D341Med (cell line): Measurements from ENCODE around the gene ABRACL.
"Not testable (repeated sequence)": the region's sequence is repeated elsewhere in the genome, so short reads cannot be mapped to it uniquely, and the experiment has no call there.

Source experiments
- DNase-seq: peaks from one replicate; pipeline ENCODE4 v3.0.0; 2012; ENCODE audit warnings: low spot score

ABRACL gene

DNA sequence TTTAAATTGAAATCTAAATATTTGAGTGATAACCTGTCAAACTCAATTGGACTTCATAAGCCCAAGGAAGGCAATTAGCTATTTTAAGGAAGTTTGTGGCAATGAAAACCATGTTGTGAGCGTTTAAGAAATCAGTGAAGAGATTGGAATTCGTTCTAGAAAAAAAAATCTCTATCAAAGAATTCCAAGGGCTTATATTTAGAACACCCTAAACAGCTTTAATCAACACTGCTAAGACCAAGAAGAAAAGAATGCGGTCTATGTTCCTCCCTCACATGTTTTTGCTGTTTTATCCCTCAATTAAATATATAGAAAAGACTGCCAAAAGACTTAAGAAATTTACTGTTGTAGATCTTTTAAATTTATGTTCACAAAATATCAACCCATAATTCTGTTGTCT lies 16.6 kb upstream of the ABRACL start:
- no peak for DNase-seq

DNA sequence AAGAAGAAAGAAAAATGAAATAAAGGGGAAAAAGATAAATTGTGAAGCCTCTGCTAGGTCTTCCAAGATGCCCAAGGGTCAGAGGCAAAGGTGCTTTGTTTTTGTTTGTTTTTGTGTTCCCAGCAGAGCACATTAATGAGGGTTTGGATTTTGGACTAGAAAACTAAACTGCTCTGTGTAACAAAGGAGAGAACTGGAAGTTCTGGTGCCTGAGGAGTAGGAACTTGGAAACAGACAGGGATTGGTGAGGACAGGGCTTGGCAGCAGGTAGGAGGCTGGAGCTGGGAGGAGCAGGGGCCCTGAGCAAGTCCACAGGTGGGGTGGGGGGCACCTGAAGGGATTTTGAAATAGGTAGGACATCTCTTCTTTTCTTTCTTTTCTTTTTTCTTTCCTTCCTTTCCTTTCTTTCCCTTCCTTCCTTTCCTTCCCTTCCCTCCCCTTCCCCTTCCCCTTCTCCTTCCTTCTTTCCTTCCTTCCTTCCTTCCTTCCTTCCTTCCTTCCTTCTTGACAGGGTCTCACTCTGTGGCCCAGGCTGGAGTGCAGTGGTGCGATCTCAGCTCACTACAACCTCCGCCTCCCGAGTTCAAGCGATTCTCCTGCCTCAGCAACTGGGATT lies 15.3 kb upstream of the ABRACL start:
- DNase-seq, result no peak

DNA sequence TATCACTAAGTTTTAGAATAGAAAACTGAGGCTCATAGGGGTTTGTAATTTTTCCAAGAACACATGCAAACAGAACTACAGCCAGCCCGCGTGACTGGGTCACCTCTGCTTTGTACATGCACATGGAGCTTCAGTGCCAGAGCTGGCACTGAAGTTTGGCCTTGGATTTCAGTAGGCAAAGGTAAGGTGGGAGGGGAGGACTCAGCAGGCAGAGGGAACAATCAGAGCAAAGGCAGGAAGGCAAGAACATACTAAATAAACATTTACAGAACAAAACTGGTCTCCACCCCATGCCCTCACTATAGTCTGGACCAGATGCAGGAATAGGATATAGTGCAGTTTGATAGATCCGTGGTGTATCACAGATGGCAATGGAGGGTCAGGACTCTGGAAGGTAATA lies 13.6 kb upstream of the ABRACL start:
- DNase-seq, result no peak

DNA sequence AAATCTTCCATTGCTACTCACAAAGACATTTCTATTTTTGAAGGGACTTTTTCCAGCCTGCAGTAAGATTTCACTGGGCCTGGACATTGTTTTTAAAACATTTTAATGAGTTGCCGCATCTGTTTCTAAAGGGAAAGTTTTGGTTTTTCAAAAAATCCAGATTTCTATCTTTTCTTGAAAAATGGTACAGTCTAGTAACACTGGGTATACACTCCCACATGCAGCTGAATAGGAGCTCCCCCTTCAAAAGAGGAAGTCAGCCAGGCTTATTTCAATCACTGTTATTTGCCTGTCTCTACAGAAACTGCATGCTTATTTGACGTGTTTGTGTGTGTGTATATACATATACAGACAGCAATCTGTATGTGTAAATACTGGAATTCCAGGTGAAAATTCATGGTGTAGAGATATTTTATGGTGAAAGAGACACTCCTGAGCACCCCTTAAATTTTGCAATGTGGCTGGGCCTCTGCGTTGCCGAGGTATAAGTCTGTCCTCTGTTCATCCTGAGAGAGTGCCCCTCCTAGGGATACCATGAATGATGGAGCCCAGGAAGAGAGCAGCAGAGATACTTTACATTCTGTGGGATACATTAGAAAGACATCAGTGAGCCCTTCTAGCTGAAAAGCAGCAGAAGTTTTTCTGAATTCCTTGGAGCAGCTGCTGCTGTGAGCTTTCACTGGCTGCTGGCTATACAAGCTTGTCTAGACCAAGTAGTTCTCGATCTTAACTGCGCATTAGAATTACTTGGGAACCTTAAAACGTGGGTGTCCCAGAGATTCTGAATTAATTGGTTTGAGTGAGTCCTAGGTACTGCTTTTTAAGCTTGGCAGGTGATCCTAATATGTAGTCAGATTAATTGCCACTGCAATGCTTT lies 12.0 kb upstream of the ABRACL start:
- DNase-seq, result no peak

DNA sequence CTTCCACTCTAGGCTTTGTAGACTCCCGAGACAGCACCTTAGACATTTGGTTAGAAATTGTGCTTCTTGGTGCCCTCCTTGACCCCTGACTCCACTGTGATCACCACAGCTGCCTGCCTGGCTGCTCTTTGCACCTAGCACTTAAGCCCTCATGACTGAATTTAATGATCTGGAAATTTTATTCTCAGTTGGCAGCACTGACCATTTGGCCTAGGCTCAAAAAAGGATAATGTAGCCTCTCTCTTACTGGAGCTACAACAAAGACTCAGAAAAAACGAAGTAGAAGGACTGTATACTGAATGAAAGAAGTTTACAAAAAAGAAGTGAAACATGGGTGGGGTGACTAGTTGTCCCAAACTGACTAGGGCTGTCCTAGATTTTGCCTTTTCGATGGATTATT lies 11.3 kb upstream of the ABRACL start:
- no peak for DNase-seq

DNA sequence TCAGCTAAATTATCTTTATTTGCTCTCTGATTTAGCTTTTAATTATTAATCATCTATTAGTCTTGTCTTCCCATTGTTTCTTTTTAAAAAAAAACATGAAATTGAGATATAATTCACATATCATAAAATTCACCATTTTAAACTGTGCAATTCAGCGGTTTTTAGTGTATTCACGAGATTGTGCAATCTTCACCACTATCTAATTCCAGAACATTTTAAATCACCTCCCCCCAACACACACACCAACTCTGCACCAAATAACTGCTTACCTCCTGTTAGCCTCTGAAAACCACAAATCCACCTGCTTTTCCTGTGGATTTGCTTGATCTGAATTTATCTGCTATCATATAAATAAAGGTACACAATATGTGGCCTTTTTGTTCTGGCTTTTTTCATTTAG lies 8.8 kb upstream of the ABRACL start:
- no peak for DNase-seq

DNA sequence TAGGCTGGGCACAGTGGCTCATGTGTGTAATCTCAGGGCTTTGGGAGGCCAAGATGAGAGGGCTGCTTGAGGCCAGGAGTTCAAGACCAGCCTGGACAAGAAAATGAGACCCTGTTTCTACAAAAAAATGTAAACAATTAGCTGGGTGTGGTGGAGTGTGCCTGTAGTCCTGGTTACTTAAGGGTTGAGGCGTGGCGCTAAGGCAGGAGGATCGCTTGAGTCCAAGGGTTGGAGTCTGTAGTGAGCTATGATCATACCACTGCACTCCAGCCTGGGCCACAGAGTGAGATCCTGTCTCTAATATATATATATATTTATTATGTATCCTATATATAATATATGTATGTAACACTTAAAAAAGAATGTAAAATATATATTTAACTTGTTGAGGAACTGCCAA lies 7.9 kb upstream of the ABRACL start:
- DNase-seq, result no peak

DNA sequence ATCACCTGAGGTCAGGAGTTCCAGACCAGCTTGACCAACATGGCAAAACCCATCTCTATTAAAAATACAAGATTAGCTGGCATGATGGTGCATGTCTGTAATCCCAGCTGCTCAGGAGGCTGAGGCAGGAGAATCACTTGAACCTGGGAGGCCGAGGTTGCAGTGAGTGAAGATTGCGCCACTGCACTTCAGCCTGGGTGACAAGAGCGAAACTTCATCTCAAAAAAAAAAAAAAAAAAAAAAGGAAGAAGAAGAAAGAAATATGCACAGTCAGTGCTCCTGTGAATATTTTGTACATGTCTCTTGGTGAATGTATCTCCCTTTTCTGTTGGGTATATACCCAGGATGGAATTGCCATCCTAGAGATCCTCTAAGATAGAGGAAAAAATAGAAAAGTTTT lies 3.1 kb upstream of the ABRACL start:
- not testable (repeated sequence) for DNase-seq

DNA sequence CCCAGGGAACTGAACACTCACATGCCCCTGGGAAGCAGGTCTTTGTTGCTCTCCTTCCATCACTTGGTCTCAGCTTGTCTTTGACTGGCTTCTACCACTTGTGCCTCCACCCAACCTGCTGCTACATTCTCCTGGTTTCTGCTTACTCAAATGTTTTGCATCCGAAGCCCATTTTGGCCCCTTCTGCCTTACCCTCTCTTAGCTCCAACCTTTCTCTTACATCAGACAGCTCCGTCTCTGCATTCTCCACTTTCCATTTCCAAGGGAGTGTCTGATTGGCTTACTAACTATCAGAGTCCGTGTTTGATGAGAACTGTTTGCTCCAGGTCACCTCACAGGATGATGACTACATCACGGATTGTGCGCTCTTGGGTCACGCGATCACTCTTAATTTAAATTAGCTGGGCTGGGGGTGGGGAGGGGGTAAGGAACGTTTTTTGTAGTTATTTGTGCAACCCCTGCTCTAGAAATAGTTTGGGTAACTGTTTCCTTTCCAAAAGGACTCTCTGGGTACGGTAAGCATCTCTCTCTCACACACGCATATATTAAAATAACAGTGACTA lies 844 bp upstream of the ABRACL start:
- DNase-seq, result no peak

GRCh38 chr6:139028215-139028657 lies 309 bp upstream of the ABRACL start:
- peak; percentile 54 for DNase-seq

DNA sequence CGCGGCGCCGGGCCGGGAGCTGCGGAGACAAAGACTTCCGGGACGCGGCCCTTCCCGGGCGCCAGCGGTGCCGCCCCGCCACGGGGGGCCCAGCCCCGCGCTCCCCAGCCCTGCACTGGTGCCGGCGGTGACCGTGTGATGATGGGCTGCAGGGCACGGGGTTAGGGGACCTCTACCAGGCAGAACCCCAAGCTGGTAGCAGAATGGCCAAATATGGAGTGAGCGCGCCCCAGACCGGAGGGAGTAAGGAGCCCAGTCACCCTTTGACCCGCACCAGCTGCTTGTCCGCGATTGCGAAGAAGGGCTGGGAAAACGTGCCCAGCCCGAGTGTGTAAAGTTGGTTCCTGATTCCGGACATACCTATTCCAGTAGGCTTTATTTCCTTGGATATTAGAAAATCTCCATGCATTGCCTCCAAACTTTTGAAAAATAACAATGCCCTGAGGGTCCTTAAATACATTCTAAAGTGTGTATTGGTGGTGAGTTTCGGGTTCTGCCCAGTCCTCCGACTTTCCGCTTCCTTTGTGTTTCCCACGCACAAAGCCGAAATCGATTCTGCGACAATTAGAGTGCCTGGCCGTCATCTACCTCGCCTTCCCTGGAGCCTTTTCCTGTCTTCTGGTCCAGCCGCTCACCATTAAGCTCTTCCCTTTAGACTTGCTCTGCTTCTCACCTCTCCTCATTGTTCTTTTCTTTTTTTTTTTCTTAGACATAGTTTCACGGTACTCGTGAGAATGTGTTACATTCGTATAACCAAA lies 1.1 kb downstream of the ABRACL start:
- no peak for DNase-seq

DNA sequence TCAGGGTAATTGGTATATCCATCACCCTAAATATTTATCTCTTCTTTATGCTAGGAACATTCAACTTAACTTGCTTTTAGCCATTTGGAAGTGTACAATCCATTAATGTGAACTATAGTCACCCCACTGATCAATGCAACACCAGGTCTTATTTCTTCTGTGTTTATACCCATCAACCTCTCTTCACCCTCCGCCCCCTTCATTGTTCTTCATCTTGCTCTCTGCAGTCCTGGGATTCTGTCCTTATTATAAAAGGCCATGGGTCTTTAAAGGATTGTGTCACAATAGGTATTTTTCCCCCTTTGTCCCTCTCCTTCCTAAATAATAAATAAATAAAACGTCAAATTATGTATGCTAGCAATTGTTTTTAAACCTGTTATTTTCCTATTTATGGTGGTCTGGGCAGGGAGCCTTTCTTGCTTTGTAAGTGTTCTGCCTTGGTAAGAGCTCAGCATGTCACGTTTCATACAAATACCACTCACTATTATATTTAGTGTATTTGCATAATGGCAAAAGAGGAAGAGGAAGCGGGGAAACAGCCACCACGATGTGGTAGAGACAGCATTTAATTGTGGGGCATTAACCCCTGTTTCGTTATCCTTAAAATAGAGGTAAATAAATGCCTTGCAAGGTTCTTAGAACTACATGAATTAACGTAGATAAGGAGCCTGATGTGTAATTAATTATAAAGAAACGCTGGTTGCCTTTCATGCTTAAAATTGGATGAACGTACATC lies 1.9 kb downstream of the ABRACL start:
- no peak for DNase-seq

DNA sequence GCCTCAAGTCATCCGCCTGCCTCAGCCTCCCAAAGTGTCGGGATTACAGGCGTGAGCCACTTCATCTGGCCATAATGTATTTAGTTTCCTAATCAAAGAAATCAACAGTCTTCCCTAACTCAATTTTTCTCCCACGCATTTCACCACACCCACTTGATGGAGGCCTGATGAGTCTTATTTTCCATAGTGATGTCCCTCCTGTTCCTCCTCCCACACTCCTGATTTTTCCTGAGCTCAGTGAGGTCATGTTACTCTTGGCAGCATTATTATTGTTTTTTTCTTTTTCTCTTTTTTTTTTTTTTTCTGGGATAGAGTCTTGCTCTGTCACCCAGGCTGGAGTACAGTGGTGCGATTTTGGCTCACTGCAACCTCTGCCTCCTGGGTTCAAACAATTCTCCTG lies 8.9 kb downstream of the ABRACL start:
- no peak for DNase-seq

DNA sequence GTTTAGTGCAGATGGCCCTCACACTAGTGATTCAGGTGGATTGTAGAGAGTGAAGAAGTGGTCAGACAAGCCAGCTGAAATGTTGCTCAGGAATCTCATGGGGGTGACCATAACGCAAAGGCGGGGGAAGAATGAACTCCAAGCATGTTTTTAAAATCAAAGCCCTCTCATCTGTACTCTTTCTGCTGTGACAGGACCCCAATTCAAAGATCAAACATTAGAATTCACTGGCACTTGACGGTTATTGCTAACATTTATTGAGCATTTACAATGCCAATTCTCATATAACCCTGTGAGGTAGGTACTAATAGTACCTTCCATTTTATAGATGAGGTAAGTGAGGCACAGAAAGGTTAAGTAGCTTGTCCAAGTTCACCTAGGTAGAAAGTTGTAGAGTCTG lies 15.7 kb downstream of the ABRACL start:
- DNase-seq, result no peak

DNA sequence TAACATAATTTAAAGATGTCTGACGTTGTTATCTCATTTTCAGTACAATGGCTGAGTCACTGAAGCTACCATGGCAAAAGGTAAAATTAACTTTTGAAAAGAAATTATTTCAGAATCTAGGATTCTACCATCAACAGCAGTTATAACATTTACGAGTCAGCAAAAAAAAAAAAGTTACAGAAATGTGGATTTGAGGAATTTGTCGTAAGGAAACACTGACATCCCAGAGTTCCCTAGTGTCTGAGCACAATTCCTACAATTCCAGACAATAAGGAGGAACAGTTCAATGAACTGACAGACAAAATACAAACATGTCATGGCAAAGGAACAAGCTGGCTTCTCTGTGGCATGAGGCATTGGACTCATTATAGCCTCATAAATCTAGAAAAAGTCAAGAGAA lies 19.1 kb downstream of the ABRACL start:
- no peak for DNase-seq

DNA sequence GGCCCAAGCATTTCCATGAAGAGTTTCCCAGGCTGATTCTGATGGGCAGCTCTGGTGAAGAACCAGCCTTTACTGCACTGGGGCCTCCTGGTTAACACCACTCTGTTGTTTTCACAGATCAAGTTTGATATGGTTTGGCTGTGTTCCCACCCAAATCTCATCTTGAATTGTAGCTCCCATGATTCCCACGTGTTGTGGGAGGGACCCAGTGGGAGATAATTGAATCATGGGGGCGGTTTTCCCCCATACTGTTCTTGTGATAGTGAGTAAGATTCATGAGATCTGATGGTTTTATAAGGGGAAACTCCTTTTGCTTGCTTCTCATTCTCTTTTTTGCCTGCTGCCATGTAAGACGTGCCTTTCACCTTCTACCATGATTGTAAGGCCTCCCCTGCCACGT lies 20.4 kb downstream of the ABRACL start:
- not testable (repeated sequence) for DNase-seq

GRCh38 chr6:139050131-139050769 lies 21.7 kb downstream of the ABRACL start:
- DNase-seq, result not testable (repeated sequence)

DNA sequence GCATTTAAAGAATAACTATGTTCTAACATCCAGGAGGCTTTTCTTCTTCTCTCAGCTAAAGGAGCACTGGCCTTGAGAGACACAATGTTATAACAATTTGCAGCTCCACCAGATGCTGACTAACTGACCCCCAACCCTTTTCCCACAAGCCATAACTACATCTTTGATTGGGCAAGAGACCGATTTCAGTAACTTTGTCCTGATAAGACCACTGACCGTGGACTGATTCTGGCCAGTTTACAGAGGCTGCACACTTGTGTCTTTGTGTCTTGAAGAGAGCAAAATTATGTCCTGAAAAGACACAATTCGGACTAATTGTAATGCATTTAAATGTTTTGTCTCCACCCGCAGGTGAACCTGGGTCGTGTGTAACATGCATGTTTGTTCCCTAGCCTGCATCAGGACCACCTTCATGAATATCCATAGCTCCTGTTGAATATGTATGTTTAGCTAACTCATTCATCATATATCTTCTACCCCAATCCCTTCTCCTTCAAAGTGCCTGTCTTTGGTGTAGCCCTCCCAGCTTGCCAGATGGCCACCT lies 22.3 kb downstream of the ABRACL start:
- no peak for DNase-seq

GRCh38 chr6:139051396-139052060 lies 23.0 kb downstream of the ABRACL start:
- no peak for DNase-seq

GRCh38 chr6:139053382-139053781 lies 24.8 kb downstream of the ABRACL start:
- DNase-seq, result no peak

DNA sequence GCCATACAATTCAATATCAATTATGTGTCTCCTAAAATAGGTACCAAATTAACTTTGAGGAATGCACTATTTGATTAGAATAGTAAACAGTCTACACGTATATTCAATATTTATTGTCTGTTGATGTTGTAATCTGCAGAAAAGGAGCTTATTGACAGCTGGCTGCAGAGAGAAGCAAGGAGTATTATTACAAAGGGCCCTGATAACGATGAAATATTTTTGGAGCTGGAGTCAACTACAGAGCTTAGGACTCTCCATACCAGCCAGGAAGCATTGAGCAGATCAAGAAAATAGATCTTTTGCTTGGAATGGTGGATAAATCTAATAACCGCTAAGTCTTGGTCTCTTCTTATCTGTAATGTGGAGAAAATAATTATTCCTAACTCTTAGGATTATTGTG lies 25.5 kb downstream of the ABRACL start:
- DNase-seq, result no peak
